Measurements from ENCODE around the gene NAV1. TPM values are rescaled to one million over a fixed set of nuclear protein-coding genes. Genes with fewer than 3 reads are reported as not detected.

NAV1 gene
- total and polyA plus RNA-seq, 2 of the 8 experiments (the other 6 are each of a cell fraction or from before 2014, with no cell fraction given): 9.9 to 42.7 TPM

- TF ChIP-seq CHD7 (IDR thresholded peaks at IDR 0.05; ENCODE audit: insufficient replicate concordance, low read length) (no peak), CTCF (IDR thresholded peaks at IDR 0.05; ENCODE audit: control extremely low read depth in 1 of 3, insufficient read depth in 1 of 3, low read depth in 1 of 3, low read length in 3 of 3) (no peak), NANOG (IDR thresholded peaks at IDR 0.05; ENCODE audit: insufficient read depth, low read depth, low read length, poor library complexity, severe bottlenecking) (no peak), RXRA (IDR thresholded peaks at IDR 0.05; ENCODE audit: insufficient read depth, low read depth, low read length) (no peak)
Observed at GRCh38 chr1:201535919-201536245, 3.0 kb upstream of the NAV1 start (continued).

Measured in H1 (cell line).